Keratinocyte (primary cell): Measurements from ENCODE around the gene CHGA. TPM values are rescaled to one million over a fixed set of nuclear protein-coding genes. Genes with fewer than 3 reads are reported as not detected.

Source experiments
- DNase-seq: peaks from one replicate; pipeline ENCODE4 v3.0.0-alpha.2; 2011; ENCODE audit warnings: low read depth, missing footprints, low spot score
- FAIRE-seq: peaks from 2 replicates; lab custom pipeline; 2011; peaks lifted over from hg19 to GRCh38; lab: Jason Lieb, UNC
- H2AFZ ChIP-seq: 2 replicates; pipeline ENCODE4 v1.6.0; 2012; ENCODE audit warnings: low read length, control low read depth, inconsistent platforms; ENCODE audit not compliant: control insufficient read depth
- H3K27ac ChIP-seq: 2 replicates; pipeline ENCODE4 v1.5.1; 2011; ENCODE audit warnings: low read length; ENCODE audit not compliant: control insufficient read depth, insufficient read depth
- H3K27me3 ChIP-seq: 3 replicates; pipeline ENCODE4 v1.6.0; 2011; ENCODE audit warnings: low read length; ENCODE audit not compliant: control insufficient read depth, insufficient read depth; ENCODE audit errors: extremely low read depth
- H3K36me3 ChIP-seq, 2 experiments: 2 replicates in 1 of 2; 3 replicates in 1 of 2; pipeline ENCODE4 v1.5.1; 2011; ENCODE audit warnings: low read length in 2 of 2, mild to moderate bottlenecking in 1 of 2; ENCODE audit not compliant: control insufficient read depth in 2 of 2, insufficient read depth in 2 of 2; ENCODE audit errors: extremely low read depth in 1 of 2
- H3K4me1 ChIP-seq: 3 replicates; pipeline ENCODE4 v1.5.1; 2011; ENCODE audit warnings: low read length; ENCODE audit not compliant: control insufficient read depth, insufficient read depth; ENCODE audit errors: extremely low read depth
- H3K4me2 ChIP-seq: 3 replicates; pipeline ENCODE4 v1.6.0; 2011; ENCODE audit warnings: low read depth, low read length; ENCODE audit not compliant: control insufficient read depth, insufficient read depth; ENCODE audit errors: extremely low read depth
- H3K4me3 ChIP-seq, 3 experiments: fragments of 200-600 bp in 1 of 3; sonication (generic) in 1 of 3; 2 replicates in 2 of 3; 3 replicates in 1 of 3; pipeline ENCODE4 v1.5.1; 2011 to 2016; ENCODE audit warnings: low read length in 3 of 3, mild to moderate bottlenecking in 3 of 3, control low read depth in 2 of 3, inconsistent platforms in 1 of 3, low read depth in 1 of 3, mixed read lengths in 1 of 3, mixed run types in 1 of 3, moderate library complexity in 1 of 3; ENCODE audit not compliant: control insufficient read depth in 2 of 3, insufficient read depth in 2 of 3; ENCODE audit errors: extremely low read depth in 1 of 3
- H3K79me2 ChIP-seq: 2 replicates; pipeline ENCODE4 v1.6.0; 2012; ENCODE audit warnings: low read length; ENCODE audit not compliant: control insufficient read depth, insufficient read depth
- H3K9ac ChIP-seq: 3 replicates; pipeline ENCODE4 v1.6.0; 2011; ENCODE audit warnings: low read length; ENCODE audit not compliant: control insufficient read depth, insufficient read depth; ENCODE audit errors: extremely low read depth
- H3K9me1 ChIP-seq: 3 replicates; pipeline ENCODE4 v1.6.0; 2011; ENCODE audit warnings: low read length; ENCODE audit not compliant: control insufficient read depth, insufficient read depth; ENCODE audit errors: extremely low read depth
- H3K9me3 ChIP-seq: 2 replicates; pipeline ENCODE4 v1.5.1; 2012; ENCODE audit warnings: low read depth, low read length; ENCODE audit not compliant: control insufficient read depth
- H4K20me1 ChIP-seq: 3 replicates; pipeline ENCODE4 v1.6.0; 2011; ENCODE audit warnings: low read length; ENCODE audit not compliant: control insufficient read depth, insufficient read depth; ENCODE audit errors: extremely low read depth
- CTCF ChIP-seq, 3 experiments: IDR thresholded peaks in 1 of 3; conservative IDR thresholded peaks in 1 of 3; optimal IDR thresholded peaks in 1 of 3; 2 replicates in 2 of 3; 3 replicates in 1 of 3; pipeline versions ENCODE3 to v1.5.1; 2011; ENCODE audit warnings: low read length in 3 of 3, mild to moderate bottlenecking in 3 of 3, moderate library complexity in 2 of 3, control low read depth in 1 of 3, inconsistent platforms in 1 of 3; ENCODE audit not compliant: insufficient read depth in 2 of 3; ENCODE audit errors: extremely low read depth in 1 of 3
- EZH2 ChIP-seq: IDR thresholded peaks from one replicate; pipeline ENCODE4 v1.6.1; 2012; ENCODE audit warnings: inconsistent platforms, mild to moderate bottlenecking, low read length, moderate library complexity
- dilution Hi-C: fragments of 300-500 bp; cut with MboI; formaldehyde crosslinking; loops from one replicate; pipeline ENCODE4 v1.7.0; 2020; ENCODE audit warnings: low sequenced_read_pairs; ENCODE audit not compliant: extremely low pct_ligation_motif_present
- polyA plus RNA-seq, 5 experiments: library from polyadenylated mRNA; depleted of rRNA in 3 of 5; stranded (reverse) in 3 of 5; stranded (forward) in 1 of 5; unstranded in 1 of 5; fragments of >200 nt; gene quantifications; 1 replicate in 1 of 5; 2 replicates in 3 of 5; 3 replicates in 1 of 5; pipeline versions ENCODE4 v1.2.1 to v1.2.3, GENCODE V29; 2011 to 2012; ENCODE audit warnings: missing spikeins in 2 of 5, low read depth in 1 of 5, low replicate concordance in 1 of 5

The CHGA gene
- polyA plus RNA-seq, 1 donor (not counting 4 experiments of a cell fraction or from before 2014, with no cell fraction given): 0.04 TPM

GRCh38 chr14:92926180-92926845 is 3.4 kb downstream of the CHGA start:
- Histone ChIP-seq H3K4me2 (peak overlapping the region; percentile 70), H3K4me3 (peak overlapping the region in 1 of 3 experiments; percentile 29), H3K9me3 (no peaks in the 10 kb centered on the region), H3K36me3 (no peaks in the 10 kb centered on the region), H3K27me3 (peaks cover 16% of the 10 kb centered on the region), H3K9ac (peak overlapping the region; percentile 39), H3K79me2 (no peaks in the 10 kb centered on the region), H4K20me1 (no peaks in the 10 kb centered on the region), H3K9me1 (no peaks in the 10 kb centered on the region), H3K27ac (peak overlapping the region; percentile 62), H3K4me1 (peaks cover 37% of the 10 kb centered on the region), H2AFZ (no peak overlapping the region)
- FAIRE-seq (peak; percentile 95), DNase-seq (peak; percentile 88)
- no peak for TF ChIP-seq CTCF (optimal IDR thresholded peaks at IDR 0.05 in 1 of 3, IDR thresholded peaks at IDR 0.05 in 1 of 3, conservative IDR thresholded peaks at IDR 0.05 in 1 of 3; ENCODE audit: extremely low read depth in 1 of 3, insufficient read depth in 2 of 3, low read length in 3 of 3)
- no peak for TF ChIP-seq EZH2
- dilution Hi-C loops: no loop called here

GRCh38 chr14:92926931-92927330 is 4.0 kb downstream of the CHGA start:
- dilution Hi-C loops: no loop called here
- no peak for TF ChIP-seq CTCF (optimal IDR thresholded peaks at IDR 0.05 in 1 of 3, IDR thresholded peaks at IDR 0.05 in 1 of 3, conservative IDR thresholded peaks at IDR 0.05 in 1 of 3; ENCODE audit: extremely low read depth in 1 of 3, insufficient read depth in 2 of 3, low read length in 3 of 3)
- TF ChIP-seq EZH2: no peak
- DNase-seq: no peak

More at GRCh38 chr14:92926931-92927330, 4.0 kb downstream of the CHGA start:
- no peaks in the 10 kb centered on the region for H3K9me3 ChIP-seq
- peaks cover 3% of the 10 kb centered on the region for H4K20me1 ChIP-seq
- H3K9ac ChIP-seq: peak overlapping the region; percentile 39
- H3K4me1 ChIP-seq: peaks cover 40% of the 10 kb centered on the region
- no peak for FAIRE-seq
- no peak overlapping the region for H2AFZ ChIP-seq
- no peaks in the 10 kb centered on the region for H3K79me2 ChIP-seq
- H3K4me2 ChIP-seq: peak overlapping the region; percentile 70
- peak overlapping the region in 1 of 3 experiments; percentile 29 for H3K4me3 ChIP-seq
- H3K9me1 ChIP-seq: no peaks in the 10 kb centered on the region
- peak overlapping the region; percentile 62 for H3K27ac ChIP-seq
- H3K36me3 ChIP-seq: no peaks in the 10 kb centered on the region
- H3K27me3 ChIP-seq: peaks cover 14% of the 10 kb centered on the region
